HL-60 (cell line): Measurements from ENCODE around the gene FMNL2.

Source experiments
- DNase-seq, 2 experiments: peaks; one replicate each; pipeline ENCODE4 v3.0.0-alpha.2; 2010 to 2020; ENCODE audit warnings: low read depth in 1 of 2, low spot score in 1 of 2
- H3K27ac ChIP-seq: fragments of 250-450 bp; sonication (Bioruptor Pico); replicated peaks from 2 replicates; pipeline ENCODE4 v1.5.1; 2020; ENCODE audit warnings: mild to moderate bottlenecking, moderate library complexity
- H3K27me3 ChIP-seq: fragments of 250-450 bp; sonication (Bioruptor Pico); 2 replicates; pipeline ENCODE4 v1.5.1; 2021; ENCODE audit warnings: mild to moderate bottlenecking, moderate library complexity; ENCODE audit not compliant: insufficient read depth, poor library complexity, severe bottlenecking
- H3K4me3 ChIP-seq: replicated peaks from 2 replicates; pipeline ENCODE4 v1.5.1; 2011; ENCODE audit warnings: mild to moderate bottlenecking, control low read depth, low read length; ENCODE audit not compliant: insufficient read depth
- CTCF ChIP-seq: IDR thresholded peaks from one replicate; pipeline ENCODE4 v1.5.1; 2011; ENCODE audit warnings: low read length, control low read depth, inconsistent platforms; ENCODE audit not compliant: insufficient read depth
- GABPA ChIP-seq: IDR thresholded peaks from 2 replicates; pipeline ENCODE4 v1.6.1; 2012; ENCODE audit warnings: low read depth
- POLR2AphosphoS5 ChIP-seq: IDR thresholded peaks from 2 replicates; pipeline ENCODE4 v1.6.1; 2012; ENCODE audit warnings: low read depth
- REST ChIP-seq: IDR thresholded peaks from 2 replicates; pipeline ENCODE4 v1.6.1; 2012; ENCODE audit warnings: low read depth; ENCODE audit not compliant: insufficient replicate concordance
- SPI1 ChIP-seq: IDR thresholded peaks from 2 replicates; pipeline ENCODE4 v1.6.1; 2012; ENCODE audit warnings: low read depth, mild to moderate bottlenecking, borderline replicate concordance

FMNL2 gene

GRCh38 chr2:152542995-152543481 is 208.1 kb downstream of the FMNL2 start:
- no peak overlapping the region for H3K27ac ChIP-seq
- no peak for DNase-seq
- TF ChIP-seq POLR2AphosphoS5 (no peak), REST (no peak), GABPA (no peak), CTCF (no peak), SPI1 (no peak)
- H3K27me3 ChIP-seq = no peaks in the 10 kb centered on the region
- H3K4me3 ChIP-seq = no peak overlapping the region

GRCh38 chr2:152543717-152544116 is 208.7 kb downstream of the FMNL2 start:
- Histone ChIP-seq H3K27me3 (no peaks in the 10 kb centered on the region), H3K4me3 (no peak overlapping the region), H3K27ac (no peak overlapping the region)
- DNase-seq = no peak
- no peak for TF ChIP-seq REST
- TF ChIP-seq CTCF = no peak
- TF ChIP-seq GABPA = no peak
- no peak for TF ChIP-seq SPI1
- TF ChIP-seq POLR2AphosphoS5 = no peak

DNA sequence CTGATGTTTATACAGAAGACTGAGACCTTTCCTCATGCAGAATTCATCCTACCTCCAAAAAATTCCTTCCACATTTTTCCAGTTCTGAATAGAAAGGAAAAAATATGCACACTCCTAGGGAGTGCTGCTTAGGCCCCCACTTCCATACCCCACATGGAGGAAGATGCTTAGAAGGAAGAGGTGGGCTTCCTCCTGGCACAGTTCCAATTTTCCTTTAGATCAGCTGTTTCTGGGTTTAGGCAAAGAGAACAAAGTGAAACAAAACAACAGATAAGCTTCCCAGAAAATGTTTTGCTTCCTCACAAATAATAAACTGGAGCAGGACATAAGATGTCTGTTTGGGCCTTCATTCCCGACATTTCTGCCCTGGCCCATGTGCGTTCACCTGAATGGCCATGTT is 209.7 kb downstream of the FMNL2 start:
- no peak overlapping the region for H3K4me3 ChIP-seq
- no peaks in the 10 kb centered on the region for H3K27me3 ChIP-seq
- DNase-seq = no peak
- TF ChIP-seq POLR2AphosphoS5 (no peak), GABPA (no peak), SPI1 (no peak), CTCF (no peak), REST (no peak)
- no peak overlapping the region for H3K27ac ChIP-seq
